Hippocampal formation (tissue), 2 donors: Measurements from ENCODE around the gene AHNAK2.

Experiments
- DNase-seq, 2 donors: peaks; one replicate each; lab custom pipeline; 2025; lab: John Stamatoyannopoulos, UW

AHNAK2 gene

GRCh38 chr14:105012171-105012985 lies 34.2 kb upstream of the AHNAK2 start:
- DNase-seq: no peak

- DNase-seq: no peak
Observed at GRCh38 chr14:105011312-105011990, 33.3 kb upstream of the AHNAK2 start.

- DNase-seq: no peak
Observed at GRCh38 chr14:105010891-105011291, 32.7 kb upstream of the AHNAK2 start.

- no peak for DNase-seq
Observed at GRCh38 chr14:105010106-105010505, 31.9 kb upstream of the AHNAK2 start.

GRCh38 chr14:105007593-105008264 lies 29.6 kb upstream of the AHNAK2 start:
- DNase-seq: no peak

- no peak for DNase-seq
Observed at GRCh38 chr14:105006831-105007592, 28.8 kb upstream of the AHNAK2 start.

GRCh38 chr14:105005929-105006830 lies 28.0 kb upstream of the AHNAK2 start:
- DNase-seq: no peak

GRCh38 chr14:105005329-105005928 lies 27.3 kb upstream of the AHNAK2 start:
- DNase-seq: no peak

- DNase-seq: no peak
Observed at GRCh38 chr14:104999361-104999760, 21.2 kb upstream of the AHNAK2 start.

GRCh38 chr14:104998801-104999200 lies 20.6 kb upstream of the AHNAK2 start:
- no peak for DNase-seq

- DNase-seq: no peak
Observed at GRCh38 chr14:104996483-104996882, 18.3 kb upstream of the AHNAK2 start.

- no peak for DNase-seq
Observed at GRCh38 chr14:104996032-104996431, 17.9 kb upstream of the AHNAK2 start.

GRCh38 chr14:104994978-104995377 lies 16.8 kb upstream of the AHNAK2 start:
- DNase-seq: no peak

GRCh38 chr14:104993808-104994591 lies 15.8 kb upstream of the AHNAK2 start:
- no peak for DNase-seq

- DNase-seq: no peak
Observed at GRCh38 chr14:104993306-104993705, 15.1 kb upstream of the AHNAK2 start.

- DNase-seq: no peak
Observed at GRCh38 chr14:104992501-104992900, 14.3 kb upstream of the AHNAK2 start.

- no peak for DNase-seq
Observed at GRCh38 chr14:104991896-104992230, 13.7 kb upstream of the AHNAK2 start.

GRCh38 chr14:104989951-104990303 lies 11.8 kb upstream of the AHNAK2 start:
- DNase-seq: no peak

GRCh38 chr14:104989236-104989950 lies 11.2 kb upstream of the AHNAK2 start:
- no peak for DNase-seq
